ENCODE measurements around the gene GPR162.

Gene GPR162

DNA sequence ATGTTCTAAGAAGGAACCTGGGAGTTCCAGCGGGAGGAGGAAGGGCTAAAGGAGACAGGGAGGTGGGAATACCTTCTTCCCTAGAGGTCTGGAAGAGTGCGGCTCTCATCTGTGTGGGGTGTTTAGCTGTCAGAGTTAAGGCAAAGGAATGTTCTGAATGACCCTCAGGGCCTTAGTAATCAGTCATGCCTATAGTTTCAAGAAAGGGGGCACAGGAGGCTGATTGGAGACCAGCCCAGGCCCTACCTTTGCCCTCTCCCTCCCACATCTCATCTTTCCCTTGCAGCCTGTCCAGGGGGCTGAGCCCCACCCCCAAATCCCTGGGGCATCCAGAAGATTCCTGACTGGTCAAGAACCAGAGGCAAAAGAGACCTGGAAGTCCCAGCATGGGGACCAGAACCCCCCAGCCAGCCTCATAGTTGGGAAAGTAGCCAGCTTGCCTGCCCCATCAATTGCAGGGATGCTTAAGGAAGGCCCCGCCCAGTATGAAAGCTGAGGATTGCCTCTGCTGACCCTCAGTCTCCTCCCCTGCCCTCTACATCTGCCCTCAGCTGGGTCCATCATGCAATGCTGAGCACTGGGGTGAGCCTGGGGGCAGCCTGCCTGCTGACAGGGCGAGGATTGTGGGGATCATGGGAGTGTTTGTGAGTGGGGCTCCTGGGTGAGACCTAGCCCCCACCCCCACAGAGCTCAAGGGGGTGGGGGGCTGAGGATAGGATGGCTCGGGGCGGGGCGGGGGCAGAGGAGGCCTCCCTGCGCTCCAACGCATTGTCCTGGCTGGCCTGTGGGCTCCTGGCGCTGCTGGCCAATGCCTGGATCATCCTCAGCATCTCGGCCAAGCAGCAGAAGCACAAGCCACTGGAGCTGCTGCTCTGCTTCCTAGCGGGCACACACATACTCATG, 1.8 kb downstream of the GPR162 start:
- no peak for DNase-seq (ENCODE audit: extremely low spot score)
- POLR2A ChIA-PET, result interaction anchor here (1.1 to 5.7 kb wide), 6 partner anchors 31 to 134 kb away, joined by 3 to 73 read pairs (median 8); partner anchors contain the start of genes COPS7A, MLF2, PTMS and ZNF384
- TF ChIP-seq ARNT (IDR thresholded peaks at IDR 0.05), result no peak
- TF ChIP-seq CTBP1 (IDR thresholded peaks at IDR 0.05; ENCODE audit: borderline replicate concordance), result no peak
- no peak for TF ChIP-seq FOXK2 (IDR thresholded peaks at IDR 0.05)
- TF ChIP-seq NFRKB (IDR thresholded peaks at IDR 0.05), result no peak
- no peak for TF ChIP-seq ZNF384 (IDR thresholded peaks at IDR 0.05)
- TF ChIP-seq L3MBTL2 (conservative IDR thresholded peaks at IDR 0.05), result no peak
- no peak for TF ChIP-seq FOXA1 (IDR thresholded peaks at IDR 0.05)
- no peak for TF ChIP-seq SP1 (IDR thresholded peaks at IDR 0.05)
- no peak for TF ChIP-seq FOXM1 (IDR thresholded peaks at IDR 0.05; ENCODE audit: borderline replicate concordance)
- TF ChIP-seq, protein P1, sequence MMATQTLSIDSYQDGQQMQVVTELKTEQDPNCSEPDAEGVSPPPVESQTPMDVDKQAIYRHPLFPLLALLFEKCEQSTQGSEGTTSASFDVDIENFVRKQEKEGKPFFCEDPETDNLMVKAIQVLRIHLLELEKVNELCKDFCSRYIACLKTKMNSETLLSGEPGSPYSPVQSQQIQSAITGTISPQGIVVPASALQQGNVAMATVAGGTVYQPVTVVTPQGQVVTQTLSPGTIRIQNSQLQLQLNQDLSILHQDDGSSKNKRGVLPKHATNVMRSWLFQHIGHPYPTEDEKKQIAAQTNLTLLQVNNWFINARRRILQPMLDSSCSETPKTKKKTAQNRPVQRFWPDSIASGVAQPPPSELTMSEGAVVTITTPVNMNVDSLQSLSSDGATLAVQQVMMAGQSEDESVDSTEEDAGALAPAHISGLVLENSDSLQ (IDR thresholded peaks at IDR 0.05), result no peak
- TF ChIP-seq BHLHE40 (IDR thresholded peaks at IDR 0.05; ENCODE audit: borderline replicate concordance), result no peak
- no peak for TF ChIP-seq SUZ12 (IDR thresholded peaks at IDR 0.05)
- TF ChIP-seq LEF1 (IDR thresholded peaks at IDR 0.05; ENCODE audit: borderline replicate concordance), result no peak
- TF ChIP-seq TARDBP (IDR thresholded peaks at IDR 0.05), result no peak
- TF ChIP-seq HDGF (IDR thresholded peaks at IDR 0.05; ENCODE audit: borderline replicate concordance), result no peak
- CTCF ChIA-PET, result interaction anchor here (0.5 to 2.5 kb wide), 5 partner anchors 40 to 266 kb away, joined by 4 to 28 read pairs (median 5); partner anchors contain the start of gene MLF2

DNA sequence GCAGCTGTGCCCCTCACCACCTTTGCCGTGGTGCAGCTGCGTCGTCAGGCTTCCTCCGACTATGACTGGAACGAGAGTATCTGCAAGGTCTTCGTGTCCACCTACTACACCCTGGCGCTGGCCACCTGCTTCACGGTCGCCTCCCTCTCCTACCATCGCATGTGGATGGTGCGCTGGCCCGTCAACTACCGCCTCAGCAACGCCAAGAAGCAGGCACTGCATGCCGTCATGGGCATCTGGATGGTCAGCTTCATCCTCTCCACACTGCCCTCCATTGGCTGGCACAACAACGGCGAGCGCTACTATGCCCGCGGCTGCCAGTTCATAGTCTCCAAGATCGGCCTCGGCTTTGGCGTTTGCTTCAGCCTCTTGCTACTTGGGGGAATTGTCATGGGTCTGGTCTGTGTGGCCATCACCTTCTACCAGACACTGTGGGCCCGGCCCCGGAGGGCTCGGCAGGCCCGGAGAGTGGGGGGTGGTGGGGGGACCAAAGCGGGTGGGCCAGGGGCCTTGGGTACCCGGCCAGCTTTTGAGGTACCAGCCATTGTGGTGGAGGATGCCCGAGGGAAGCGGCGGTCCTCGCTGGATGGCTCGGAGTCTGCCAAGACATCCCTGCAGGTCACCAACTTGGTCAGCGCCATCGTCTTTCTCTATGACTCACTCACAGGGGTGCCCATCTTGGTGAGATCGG, 2.6 kb downstream of the GPR162 start:
- TF ChIP-seq ZNF384 (IDR thresholded peaks at IDR 0.05), result no peak
- no peak for TF ChIP-seq FOXK2 (IDR thresholded peaks at IDR 0.05)
- no peak for TF ChIP-seq SP1 (IDR thresholded peaks at IDR 0.05)
- no peak for TF ChIP-seq SUZ12 (IDR thresholded peaks at IDR 0.05)
- no peak for TF ChIP-seq HDGF (IDR thresholded peaks at IDR 0.05; ENCODE audit: borderline replicate concordance)
- TF ChIP-seq L3MBTL2 (conservative IDR thresholded peaks at IDR 0.05), result no peak
- TF ChIP-seq, protein P1 (IDR thresholded peaks at IDR 0.05), result no peak
- TF ChIP-seq NFRKB (IDR thresholded peaks at IDR 0.05), result no peak
- TF ChIP-seq FOXM1 (IDR thresholded peaks at IDR 0.05; ENCODE audit: borderline replicate concordance), result no peak
- TF ChIP-seq CTBP1 (IDR thresholded peaks at IDR 0.05; ENCODE audit: borderline replicate concordance), result no peak
- POLR2A ChIA-PET, result interaction anchor here (0.5 to 5.7 kb wide), 8 partner anchors 27 to 211 kb away, joined by 3 to 73 read pairs (median 5); partner anchors contain the start of genes CDCA3, COPS7A, MLF2 and PTMS
- CTCF ChIA-PET, result interaction anchor here (0.5 to 2.5 kb wide), 7 partner anchors 11 to 154 kb away, joined by 3 to 28 read pairs (median 4); partner anchors contain the start of gene MLF2

DNA sequence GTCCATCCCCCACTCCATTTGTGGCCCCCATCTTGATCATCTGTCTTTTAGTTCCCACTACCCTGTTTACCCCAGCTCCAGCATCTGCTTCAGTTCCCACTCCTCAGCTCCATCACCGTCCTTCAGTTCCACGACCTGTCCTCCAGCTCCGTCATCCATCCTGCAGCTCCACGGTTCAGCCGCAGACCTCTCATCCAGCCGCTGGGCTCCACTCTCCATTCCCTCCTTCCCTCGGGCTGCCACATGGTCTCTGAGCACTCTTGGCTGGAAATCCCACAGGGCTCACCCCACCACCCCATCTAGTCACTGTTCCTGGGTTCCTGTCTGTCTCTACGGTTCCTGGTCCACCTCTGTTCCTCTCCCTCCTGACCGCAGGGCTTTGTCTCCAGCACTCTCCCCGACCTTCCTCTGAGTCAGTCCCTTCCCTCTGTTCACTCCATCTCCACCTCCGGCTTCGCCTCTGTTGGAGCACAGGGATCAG, 3.3 kb downstream of the GPR162 start:
- CTCF ChIA-PET, result interaction anchor here (0.5 to 2.5 kb wide), 16 partner anchors 8 to 454 kb away, joined by 3 to 28 read pairs (median 4); partner anchors contain the start of genes CDCA3, MLF2 and PTMS
- POLR2A ChIA-PET, result interaction anchor here (0.5 to 5.7 kb wide), 10 partner anchors 16 to 212 kb away, joined by 3 to 73 read pairs (median 6); partner anchors contain the start of genes CDCA3, COPS7A, GNB3 and MLF2
- TF ChIP-seq SP1 (IDR thresholded peaks at IDR 0.05) (no peak), NFRKB (IDR thresholded peaks at IDR 0.05) (no peak), FOXA1 (IDR thresholded peaks at IDR 0.05) (no peak), FOXK2 (IDR thresholded peaks at IDR 0.05) (no peak), BHLHE40 (IDR thresholded peaks at IDR 0.05; ENCODE audit: borderline replicate concordance) (no peak), FOXM1 (IDR thresholded peaks at IDR 0.05; ENCODE audit: borderline replicate concordance) (no peak), CTBP1 (IDR thresholded peaks at IDR 0.05; ENCODE audit: borderline replicate concordance) (no peak), ELF4 (IDR thresholded peaks at IDR 0.05) (no peak), SUZ12 (IDR thresholded peaks at IDR 0.05) (no peak), ZNF384 (IDR thresholded peaks at IDR 0.05) (no peak), TARDBP (IDR thresholded peaks at IDR 0.05) (no peak), ARNT (IDR thresholded peaks at IDR 0.05) (no peak), L3MBTL2 (conservative IDR thresholded peaks at IDR 0.05) (no peak)
- TF ChIP-seq, protein P1 (IDR thresholded peaks at IDR 0.05), result no peak
- no peak for DNase-seq (ENCODE audit: extremely low spot score)

More for the DNA sequence above, 2.6 kb downstream of the GPR162 start:
- DNase-seq (ENCODE audit: extremely low spot score), result no peak

DNA sequence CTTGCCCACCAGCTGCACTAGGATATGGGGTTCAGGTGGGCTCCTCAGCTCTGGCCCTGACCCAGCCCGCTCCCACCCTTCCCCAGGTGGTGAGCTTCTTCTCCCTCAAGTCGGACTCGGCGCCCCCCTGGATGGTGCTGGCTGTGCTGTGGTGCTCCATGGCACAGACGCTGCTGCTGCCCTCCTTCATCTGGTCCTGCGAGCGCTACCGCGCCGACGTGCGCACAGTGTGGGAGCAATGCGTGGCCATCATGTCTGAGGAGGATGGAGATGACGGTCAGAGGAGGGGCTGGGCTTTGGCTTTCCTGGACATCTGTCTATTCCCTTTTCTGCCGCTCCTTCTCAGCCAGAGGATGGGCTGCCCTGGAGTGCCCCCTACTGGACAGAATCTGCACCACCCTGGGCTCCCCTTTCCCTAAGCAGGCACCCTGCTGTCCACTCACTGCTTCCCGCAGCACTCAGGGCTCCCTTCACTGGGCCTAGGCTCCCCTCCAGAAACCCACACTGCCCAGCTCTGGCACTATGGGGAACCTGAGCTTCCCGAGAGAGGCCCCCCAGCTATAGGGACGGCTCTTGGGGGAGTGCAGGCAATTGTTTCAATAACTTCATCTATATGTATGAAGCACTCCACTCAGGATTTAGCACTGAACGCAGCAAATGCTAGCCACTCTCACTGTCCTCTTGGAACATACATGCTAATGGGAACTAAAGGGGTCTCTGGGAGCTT, 3.9 kb downstream of the GPR162 start:
- TF ChIP-seq SP1 (IDR thresholded peaks at IDR 0.05) (no peak), SUZ12 (IDR thresholded peaks at IDR 0.05) (no peak), BHLHE40 (IDR thresholded peaks at IDR 0.05; ENCODE audit: borderline replicate concordance) (no peak), NFRKB (IDR thresholded peaks at IDR 0.05) (no peak), ZNF384 (IDR thresholded peaks at IDR 0.05) (no peak), FOXA1 (IDR thresholded peaks at IDR 0.05) (no peak), ARNT (IDR thresholded peaks at IDR 0.05) (no peak), FOXK2 (IDR thresholded peaks at IDR 0.05) (no peak)
- TF ChIP-seq, protein P1 (IDR thresholded peaks at IDR 0.05), result no peak
- POLR2A ChIA-PET, result interaction anchor here (1.0 to 5.7 kb wide), 9 partner anchors 15 to 136 kb away, joined by 3 to 73 read pairs (median 8); partner anchors contain the start of genes CDCA3, COPS7A, GNB3 and MLF2
- DNase-seq (ENCODE audit: extremely low spot score), result peak; percentile 85
- CTCF ChIA-PET, result interaction anchor here (0.5 to 2.5 kb wide), 15 partner anchors 8 to 455 kb away, joined by 3 to 28 read pairs (median 3); partner anchors contain the start of genes CDCA3, MLF2 and PTMS
